NOMO-1 treated with DMSO at 0.1 percent for 48 hours (cell line): ENCODE measurements around the gene SEH1L.
"Not testable (repeated sequence)": the region's sequence is repeated elsewhere in the genome, so short reads cannot be mapped to it uniquely, and the experiment has no call there.

Experiments
- DNase-seq: peaks from one replicate; lab custom pipeline; 2025; ENCODE audit not compliant: unreplicated experiment; lab: John Stamatoyannopoulos, UW

Gene SEH1L

DNA sequence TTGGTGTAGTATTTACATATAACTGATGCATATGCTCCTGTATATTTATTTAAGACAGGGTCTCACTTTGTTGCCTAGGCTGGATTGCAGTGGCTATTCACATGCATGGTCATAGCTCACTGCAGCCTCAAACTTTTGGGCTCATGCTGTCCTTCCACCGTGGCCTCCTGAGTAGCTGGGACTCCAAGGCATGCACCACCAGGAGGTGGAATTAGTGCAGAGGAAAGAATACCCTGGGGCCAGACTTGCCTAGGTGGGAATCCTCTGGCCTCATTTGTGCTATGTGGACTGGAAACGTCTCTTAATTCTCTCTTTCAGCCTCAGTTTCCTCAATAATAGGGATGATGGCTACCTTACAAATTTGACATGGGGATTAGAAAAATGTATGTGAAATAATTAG is 45.6 kb downstream of the SEH1L start:
- DNase-seq = no peak

DNA sequence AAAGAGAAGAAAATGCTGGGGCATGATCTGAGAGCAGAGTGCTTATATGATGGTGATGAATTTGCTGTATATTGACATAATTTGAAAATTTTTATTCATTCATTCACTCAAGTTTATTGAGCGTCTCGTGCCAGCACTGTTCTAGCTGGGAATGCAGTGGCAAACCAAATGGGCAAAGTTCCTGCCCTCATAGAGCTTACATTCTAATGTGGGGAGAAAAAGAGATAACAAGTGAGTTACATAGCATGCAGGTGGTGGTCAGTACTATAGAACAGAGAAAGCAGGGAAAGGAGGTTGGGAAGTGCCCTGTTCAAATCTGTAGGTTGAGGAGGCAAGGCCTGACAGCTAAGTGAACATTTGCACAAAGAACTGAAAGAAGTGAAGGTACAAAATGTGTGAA is 47.6 kb downstream of the SEH1L start:
- no peak for DNase-seq

DNA sequence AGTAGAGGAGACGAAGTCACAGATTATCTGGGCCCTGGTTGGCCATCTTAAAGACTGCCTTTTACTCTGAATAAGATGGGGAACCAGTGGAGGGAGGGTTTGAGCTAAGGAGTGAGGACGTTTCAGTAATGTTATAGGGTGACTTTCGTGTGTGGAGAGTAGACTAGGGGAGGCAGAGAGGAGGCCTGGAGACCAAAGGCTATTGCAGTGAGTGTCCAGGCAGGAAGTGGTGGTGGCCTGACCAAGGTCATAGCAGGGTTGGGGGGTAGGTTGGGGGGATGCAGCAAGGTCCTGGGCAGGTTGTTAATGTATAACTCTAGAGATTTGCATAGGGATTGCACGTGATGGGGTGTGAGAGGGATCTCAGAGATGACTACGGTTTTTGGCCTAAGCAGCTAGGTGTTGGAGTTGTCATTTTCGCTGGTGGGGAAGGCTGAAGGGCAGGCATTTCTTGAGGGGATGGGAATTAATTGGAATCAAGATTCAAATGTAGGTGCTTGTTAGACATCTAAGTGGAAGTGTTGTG is 48.2 kb downstream of the SEH1L start:
- DNase-seq = no peak

DNA sequence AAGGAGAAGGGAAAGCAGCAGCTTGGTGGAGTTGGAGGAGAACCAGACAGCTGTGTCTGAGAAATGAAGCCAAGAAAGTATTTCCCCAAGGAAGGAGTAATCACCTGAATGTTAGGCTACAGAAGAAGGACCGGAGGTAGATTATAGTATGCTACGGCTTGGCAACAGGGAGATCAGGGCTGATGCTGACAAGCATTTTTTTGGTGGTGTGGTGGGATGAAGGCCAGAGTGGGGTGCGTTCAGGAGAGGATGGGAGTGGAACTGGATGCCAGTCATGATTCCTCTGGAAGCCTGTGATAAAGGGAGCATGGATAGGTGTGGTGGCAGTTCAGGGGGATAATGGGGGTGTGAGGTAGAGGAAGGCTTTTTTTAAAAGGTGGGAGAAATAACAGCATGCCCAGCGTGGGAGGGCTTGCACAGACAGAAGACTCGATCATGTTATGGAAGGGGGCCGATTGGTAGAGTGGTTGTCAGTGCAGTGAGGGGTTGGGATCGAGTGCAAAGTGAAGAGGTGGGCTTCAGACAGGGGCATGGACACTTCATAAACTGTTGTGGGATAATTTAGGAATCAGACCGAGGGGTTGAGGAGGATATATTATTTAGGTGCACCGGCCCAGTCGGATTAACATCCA is 49.0 kb downstream of the SEH1L start:
- no peak for DNase-seq

DNA sequence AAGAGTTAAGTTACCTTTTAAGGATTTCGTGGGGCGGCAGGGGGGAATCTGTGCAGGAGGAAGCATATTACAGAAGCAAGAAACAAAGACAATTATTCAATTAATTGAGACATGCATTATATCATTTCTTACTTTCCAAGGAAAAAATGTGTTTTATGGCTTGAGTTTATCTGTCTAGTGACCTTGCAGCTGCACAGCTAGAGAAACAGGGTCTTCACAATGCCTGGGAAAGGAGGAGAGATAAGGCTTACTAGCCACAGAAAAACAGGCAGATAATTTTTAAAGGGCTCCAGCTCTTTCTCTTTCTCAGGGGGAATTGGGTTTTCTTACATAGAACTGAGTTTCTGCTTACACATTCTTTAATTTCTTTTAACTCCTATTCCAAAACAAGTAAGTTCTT is 49.5 kb downstream of the SEH1L start:
- DNase-seq = not testable (repeated sequence)

DNA sequence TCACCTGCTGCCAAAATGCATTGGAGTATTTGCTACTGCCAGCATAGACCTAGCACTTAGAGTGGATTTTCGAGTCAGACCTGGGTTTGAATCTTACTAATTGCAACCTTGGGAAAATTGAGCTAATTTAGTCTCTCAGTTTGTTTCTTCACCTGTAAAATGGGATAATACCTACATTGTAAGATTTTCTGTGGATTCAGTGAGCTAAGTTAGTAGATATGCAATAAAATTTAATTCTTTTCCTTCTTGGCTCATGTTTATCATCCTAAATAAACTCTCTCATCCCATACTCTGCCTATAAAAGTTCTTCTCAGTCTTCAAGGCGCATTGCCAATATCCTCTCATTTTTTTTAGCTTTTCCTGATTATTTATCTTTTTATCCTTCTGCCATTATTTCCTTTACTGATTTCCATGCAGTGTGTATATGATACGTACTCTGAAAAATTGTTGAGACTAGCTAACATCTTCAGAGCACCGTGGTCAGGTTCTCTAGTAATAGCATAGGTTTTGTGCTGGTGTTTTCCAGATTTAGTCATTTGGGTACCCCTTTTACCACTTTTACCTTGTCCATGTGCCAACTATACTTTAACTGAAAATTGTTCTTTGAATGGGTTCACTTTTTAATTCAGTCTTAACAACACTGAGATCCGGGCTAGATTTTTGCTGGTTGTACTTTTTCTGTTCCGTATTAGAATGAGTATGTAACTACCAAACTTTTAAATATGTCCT is 50.7 kb downstream of the SEH1L start:
- DNase-seq = no peak

DNA sequence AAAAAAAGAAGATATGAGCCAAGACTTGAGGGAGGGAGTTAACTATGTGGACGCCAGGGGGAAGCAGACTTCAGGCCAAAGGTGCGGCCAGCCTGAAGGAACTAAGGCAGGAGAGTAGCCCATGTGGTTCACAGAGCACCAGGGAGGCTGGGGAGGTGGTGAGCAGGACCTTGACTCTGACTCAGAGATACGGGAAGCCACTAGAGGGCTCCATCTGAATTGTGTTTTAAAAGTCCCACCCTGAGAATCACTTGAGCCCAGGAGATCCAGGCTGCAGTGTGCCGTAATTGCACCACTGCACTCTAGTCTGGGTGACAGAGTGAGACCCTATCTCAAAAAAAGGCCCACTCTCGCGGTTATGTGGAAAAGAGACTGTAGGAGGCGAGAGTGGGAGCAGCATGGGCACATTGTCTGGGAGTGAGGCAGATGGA is 55.7 kb downstream of the SEH1L start:
- DNase-seq = peak; percentile 11

DNA sequence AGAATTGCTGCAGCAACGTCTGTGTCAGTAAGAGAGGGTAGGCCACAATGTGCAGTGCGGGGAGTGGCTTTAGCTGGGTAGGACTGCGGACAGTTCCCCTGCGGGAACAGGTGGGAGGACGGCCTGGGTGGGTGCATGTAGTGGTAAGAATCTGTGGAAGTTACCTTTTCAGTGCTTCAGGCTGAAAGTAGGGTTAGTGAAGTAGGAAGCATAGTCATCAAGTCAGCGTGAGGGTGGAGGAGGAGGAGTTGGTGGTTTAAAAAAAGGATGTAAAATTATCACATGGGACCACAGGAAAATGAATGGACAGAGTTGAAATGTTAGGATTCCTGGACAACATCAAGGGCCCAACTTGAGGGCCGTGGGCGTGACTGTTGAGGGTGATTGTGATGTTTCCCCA is 56.6 kb downstream of the SEH1L start:
- DNase-seq = no peak

DNA sequence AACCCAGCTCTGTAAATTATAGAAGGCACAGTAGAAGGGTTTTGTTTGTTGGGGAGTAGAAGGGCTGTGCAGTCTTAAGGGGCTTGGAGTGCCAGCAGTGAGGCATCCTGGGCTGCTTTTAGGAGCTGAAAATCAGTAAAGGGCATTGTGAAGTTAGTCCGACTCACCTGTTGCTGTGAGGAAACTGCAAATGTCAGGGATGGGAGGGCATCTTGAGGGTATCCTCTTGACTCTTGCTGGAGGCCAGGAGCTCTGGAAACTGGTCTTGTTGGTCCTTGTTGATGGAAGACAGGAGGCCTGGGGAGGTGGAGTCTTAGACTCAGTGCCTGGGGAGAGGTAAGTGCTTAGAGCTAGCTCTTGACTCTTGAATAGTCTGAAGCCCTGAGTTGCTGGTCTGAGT is 57.5 kb downstream of the SEH1L start:
- DNase-seq = no peak

DNA sequence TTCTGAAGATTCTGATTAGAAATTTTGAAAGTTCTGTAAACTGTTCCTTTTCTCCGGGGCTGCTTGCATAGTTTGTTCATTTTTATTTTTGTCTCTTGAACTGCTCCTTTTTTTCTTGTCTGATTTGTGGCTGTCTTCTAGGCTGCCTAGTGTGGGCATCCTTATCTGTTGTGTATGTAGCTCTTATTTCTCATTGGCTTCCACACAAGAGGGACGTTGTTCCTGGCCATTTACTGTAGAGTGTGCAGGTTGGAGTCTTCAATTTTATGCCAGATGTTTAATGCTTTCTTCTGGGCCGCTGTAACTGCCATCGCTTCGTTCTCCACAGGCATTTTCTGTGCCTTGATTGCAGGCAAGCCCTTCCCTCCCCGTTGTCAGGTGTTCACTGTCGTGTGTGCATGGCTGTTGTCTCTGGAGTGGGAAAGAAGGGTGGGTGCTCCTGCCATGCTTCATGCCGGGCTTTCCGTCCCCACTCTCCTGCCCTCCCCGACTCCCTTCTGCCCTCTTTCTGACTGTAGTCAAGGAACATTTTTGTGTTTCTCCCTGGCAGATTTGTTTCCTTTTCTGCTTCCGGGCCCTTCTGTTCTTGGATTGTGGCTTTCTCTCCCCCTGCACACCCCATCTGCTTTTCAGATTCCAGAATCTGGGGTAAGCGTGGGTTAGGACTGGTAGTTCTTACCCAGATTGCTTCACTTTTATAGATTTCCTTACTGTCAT is 58.9 kb downstream of the SEH1L start:
- no peak for DNase-seq

DNA sequence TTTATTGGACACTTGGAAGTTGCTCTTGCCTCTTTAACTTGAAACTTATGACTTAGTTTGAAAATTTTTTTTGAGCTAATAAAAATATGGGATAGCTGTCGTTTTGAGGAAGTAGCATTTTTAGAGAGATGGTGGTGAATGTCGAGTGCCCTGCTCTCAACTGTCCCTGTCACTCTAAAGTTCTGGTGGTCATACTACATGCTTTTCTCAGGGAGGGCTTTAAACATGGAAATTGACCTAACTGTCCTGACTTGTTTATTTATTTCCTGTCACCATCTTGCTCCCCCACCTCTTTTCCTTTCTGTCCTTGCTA is 59.4 kb downstream of the SEH1L start:
- peak; percentile 19 for DNase-seq

DNA sequence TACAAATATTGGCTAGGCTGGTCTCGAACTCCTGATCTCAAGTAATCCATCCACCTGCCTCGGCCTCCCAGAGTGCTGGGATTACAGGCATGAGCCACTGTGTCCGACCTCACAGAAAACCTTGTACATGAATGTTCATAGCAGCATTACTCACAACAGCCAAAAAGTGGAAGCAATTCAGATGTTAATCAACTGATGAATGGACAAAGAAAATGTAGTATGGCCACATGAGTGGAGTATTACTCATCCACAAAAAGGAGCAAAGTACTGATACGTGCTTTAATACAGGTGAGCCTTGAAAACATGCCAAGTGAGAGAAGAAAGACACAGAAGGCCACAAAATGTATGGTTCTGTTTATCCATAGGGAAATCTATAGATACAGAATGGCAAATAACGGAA is 63.9 kb downstream of the SEH1L start:
- no peak for DNase-seq

DNA sequence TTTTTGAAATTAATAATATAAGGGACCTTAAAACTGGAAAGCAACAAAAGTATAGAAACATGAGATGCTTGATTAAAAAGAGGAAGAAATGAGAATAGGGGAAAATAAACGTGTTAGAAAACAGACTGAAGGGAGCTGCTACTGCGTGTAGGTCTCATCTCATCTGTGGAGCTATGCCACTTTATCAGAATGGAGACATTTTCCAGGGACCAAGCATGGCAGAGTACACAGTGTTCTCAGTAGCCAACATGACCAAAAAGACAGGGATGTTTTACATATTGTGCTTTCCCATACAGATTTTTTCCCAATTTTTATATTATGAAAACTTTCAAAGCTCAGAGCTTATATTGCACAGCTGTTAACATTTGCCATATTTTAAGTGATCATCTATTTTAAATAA is 66.4 kb downstream of the SEH1L start:
- no peak for DNase-seq

DNA sequence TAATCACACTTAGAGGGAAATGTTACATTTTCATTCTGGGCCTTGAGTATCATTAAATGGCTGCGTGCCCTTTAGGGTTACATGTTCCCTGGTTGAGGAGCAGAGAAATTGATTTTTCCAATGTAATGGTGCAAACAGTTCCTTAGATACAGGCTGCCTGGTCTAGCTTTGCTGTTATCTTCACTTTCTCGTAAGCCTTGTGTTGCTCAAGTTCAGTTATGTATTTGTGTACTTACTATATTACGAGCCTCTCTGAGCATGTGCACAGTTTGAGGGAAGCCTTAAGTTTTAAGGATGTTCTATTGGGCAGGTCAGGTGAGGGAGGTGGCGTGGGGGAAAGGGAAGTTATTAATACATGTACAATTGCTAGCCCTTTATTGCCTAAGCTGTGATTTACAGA is 67.0 kb downstream of the SEH1L start:
- no peak for DNase-seq

DNA sequence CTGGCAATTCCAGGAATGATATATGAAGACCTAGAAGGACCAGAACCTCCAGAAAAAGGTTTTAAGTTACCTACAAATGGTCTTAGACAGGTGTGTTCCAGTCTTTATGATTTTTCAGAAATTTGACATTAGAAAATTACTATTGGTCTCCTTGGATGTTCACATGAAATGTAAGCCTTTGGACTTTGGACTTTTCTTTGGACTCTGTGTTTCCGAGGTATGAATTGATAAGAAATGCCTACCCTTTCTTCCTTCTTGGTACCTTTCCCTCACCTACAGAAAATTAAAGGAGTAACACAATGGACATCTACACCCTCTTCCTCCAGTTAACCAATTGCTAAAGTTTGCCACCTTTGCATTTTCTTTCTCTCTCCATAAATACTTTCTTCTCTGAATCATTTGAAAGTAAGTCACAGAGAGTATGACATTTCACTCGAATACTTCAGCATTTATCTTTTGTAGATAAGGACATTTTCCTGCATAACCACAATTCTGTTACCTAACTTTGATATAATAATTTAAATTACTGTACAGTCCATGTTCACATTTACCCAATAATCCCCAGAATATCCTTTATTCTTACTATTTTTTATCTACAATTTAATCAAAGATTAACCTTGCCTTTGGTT is 69.5 kb downstream of the SEH1L start:
- no peak for DNase-seq

DNA sequence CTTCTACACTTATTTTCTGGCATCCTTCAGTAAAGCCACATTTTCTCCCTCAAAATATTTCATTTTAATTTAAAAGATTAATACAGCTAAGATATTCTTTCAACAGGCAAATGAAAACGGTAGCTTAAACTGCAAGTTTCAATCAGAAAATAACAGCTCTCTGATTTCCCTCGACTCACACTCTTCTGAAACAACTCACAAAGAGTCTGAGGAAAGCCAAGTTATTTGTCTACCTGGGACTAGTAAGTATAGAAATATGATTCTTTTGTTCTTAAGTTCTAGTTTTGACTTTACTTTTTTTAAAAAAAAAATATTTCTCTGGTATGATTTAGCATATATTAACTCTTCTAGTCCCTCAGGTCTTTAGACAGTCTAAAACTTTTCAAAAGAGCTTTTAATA is 70.6 kb downstream of the SEH1L start:
- DNase-seq = no peak

DNA sequence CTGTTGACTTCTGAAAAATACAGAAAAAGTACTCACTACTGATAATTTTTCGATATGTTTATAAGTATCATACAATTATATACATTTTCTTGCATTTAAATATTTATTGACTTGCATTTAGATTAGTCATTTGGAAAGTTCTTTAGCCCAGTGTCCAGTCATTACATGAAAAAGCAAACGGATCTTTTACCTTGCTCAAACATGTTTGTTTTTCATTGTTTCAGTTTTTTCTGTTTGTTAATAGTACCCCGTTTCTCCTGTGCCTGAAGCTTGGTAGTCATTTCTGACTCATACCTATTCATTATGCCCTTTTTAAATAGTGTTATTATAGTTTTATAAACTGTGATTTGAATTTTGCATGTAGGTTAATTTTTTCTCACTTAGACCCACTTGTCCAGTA is 71.5 kb downstream of the SEH1L start:
- no peak for DNase-seq

DNA sequence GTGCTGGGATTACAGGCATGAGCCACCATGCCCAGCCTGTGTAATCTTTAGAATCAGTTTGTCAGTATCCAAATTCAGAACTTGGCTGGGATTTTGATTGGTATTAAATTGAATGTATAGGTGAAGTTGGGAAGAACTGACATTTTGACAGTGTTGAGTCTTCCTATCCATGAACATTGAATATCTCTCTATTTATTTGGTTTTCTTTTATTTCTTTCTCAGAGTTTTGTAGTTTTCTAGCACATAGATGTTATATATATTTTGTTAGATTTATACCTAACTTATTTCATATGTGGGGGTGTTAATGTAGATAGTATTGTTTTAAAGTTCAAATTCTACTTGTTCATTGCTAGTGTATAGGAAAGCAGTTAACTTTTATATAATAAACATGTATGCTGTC is 74.8 kb downstream of the SEH1L start:
- no peak for DNase-seq

DNA sequence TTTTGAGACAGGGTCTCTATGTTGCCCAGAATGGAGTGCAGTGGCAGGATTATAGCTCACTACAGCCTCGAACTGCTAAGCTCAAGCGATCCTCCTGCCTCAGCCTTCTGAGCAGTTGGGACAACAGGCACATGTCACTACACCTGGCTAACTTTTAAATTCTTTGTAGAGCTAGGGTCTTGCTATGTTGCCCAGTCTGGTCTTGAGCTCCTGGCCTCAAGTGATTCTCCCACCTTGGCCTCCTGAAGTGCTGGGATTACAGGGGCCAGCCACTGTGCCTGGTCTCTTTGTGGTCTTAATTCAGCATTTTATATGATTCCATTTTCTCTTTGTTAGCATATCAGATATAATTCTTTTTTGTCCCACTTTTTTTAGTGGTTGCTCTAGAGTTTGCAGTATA is 77.4 kb downstream of the SEH1L start:
- DNase-seq = no peak

DNA sequence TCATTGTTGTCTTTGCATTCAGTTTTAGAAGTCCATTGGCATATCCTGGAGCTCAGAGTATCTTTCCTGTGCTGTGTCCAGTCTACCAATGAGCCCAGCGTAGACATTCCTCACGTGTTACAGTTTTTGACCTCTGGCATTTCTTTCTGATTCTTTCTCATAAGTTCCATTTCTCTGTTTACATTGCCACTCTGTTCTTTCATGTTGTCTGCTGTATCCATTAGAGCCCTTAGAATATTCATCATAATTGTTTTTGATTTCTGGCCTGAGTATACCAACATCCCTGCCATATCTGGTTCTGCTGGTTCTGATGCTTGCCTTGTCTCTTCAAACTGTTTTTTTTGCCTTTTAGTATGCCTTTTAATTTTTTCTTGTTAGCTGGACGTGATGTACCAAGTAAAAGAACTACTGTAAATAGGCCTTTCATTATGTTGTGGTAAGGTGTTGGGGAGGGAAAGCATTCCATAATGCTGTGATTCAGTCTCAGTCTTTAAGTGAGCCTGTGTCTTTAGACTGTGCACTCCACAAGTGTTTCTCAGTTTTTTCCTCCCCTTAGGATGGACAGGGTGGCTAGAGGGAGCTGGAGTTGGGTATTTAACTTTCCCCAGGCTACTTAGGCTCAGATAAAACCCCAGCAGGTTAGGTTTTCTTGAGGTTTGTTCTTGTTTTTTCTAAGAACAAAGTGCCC is 78.9 kb downstream of the SEH1L start:
- no peak for DNase-seq

DNA sequence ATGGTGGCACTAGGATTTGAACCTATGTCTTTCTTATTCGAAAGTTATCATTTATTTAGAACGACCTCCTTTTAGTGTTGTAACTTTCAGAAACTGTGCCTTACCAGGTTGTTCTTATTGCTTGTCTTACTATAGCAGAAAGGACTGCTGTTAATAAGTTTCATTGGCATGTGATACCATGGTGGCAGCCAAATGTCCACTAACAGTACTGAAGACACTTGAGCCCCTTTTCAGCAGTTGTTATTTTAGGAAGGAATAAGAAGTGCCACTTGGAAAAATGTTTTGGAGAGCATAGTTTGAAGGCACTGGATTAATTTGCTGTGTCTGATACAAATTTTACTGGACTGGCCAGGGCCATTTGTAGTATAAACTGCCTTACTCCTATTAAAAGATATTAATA is 81.1 kb downstream of the SEH1L start:
- DNase-seq = no peak
